Aorta (tissue), 5 donors: ENCODE data around the gene SBF2. TPM values are rescaled to one million over a fixed set of nuclear protein-coding genes. Genes with fewer than 3 reads are reported as not detected.

ENCODE experiments used
- ATAC-seq: fragments of 200-7000 bp; cut with Tn5 transposase; one replicate; pipeline ENCODE4 v1.9.1; 2022; ENCODE audit warnings: moderate library complexity; ENCODE audit not compliant: low FRiP score
- DNase-seq, 2 donors: peaks; one replicate each; pipeline ENCODE4 v3.0.0-alpha.2; 2020
- H3K27ac ChIP-seq, 2 donors: one replicate each; pipeline ENCODE4 v1.5.1; 2013; ENCODE audit warnings: low read length in 2 of 2, mild to moderate bottlenecking in 2 of 2, moderate library complexity in 2 of 2, control low read depth in 1 of 2, inconsistent platforms in 1 of 2, low read depth in 1 of 2
- H3K27me3 ChIP-seq, 2 donors: one replicate each; pipeline ENCODE4 v1.6.1; 2013; ENCODE audit warnings: control low read depth in 1 of 2, low read length in 1 of 2, mild to moderate bottlenecking in 1 of 2, moderate library complexity in 1 of 2; ENCODE audit not compliant: insufficient read depth in 2 of 2, control insufficient read depth in 1 of 2
- H3K36me3 ChIP-seq, 2 donors: one replicate each; pipeline ENCODE4 v1.6.1; 2013; ENCODE audit warnings: control low read depth in 1 of 2, low read length in 1 of 2, mild to moderate bottlenecking in 1 of 2; ENCODE audit not compliant: insufficient read depth in 2 of 2, control insufficient read depth in 1 of 2
- H3K4me1 ChIP-seq, 2 donors: one replicate each; pipeline ENCODE4 v1.6.1; 2013; ENCODE audit warnings: low read length in 2 of 2, control low read depth in 1 of 2, mild to moderate bottlenecking in 1 of 2, moderate library complexity in 1 of 2; ENCODE audit not compliant: insufficient read depth in 2 of 2, control insufficient read depth in 1 of 2
- H3K4me3 ChIP-seq, 2 donors: one replicate each; pipeline ENCODE4 v1.5.1; 2013; ENCODE audit warnings: low read length in 2 of 2, control low read depth in 1 of 2, mild to moderate bottlenecking in 1 of 2
- H3K9me3 ChIP-seq: one replicate; pipeline ENCODE4 v1.6.1; 2013; ENCODE audit warnings: mild to moderate bottlenecking, low read length; ENCODE audit not compliant: control insufficient read depth
- WGBS, 2 donors: extraction: QIAGEN DNeasy Blood & Tissue Kit; methylation state at CpG; one replicate each; pipeline ENCODE4 v1.1.7; 2013; 5-methylcytosine and 5-hydroxymethylcytosine counted together
- intact Hi-C, 2 donors: fragments of 100-400 bp; cut with DNase I; formaldehyde crosslinking; loops; one replicate each; pipeline versions ENCODE4 v1.14.2 to v1.15.0; 2022
- polyA plus RNA-seq, 2 donors: library from polyadenylated mRNA; stranded (reverse); fragments of 200-250 nt; gene quantifications; one replicate each; pipeline ENCODE4 v1.2.3, GENCODE V29; 2013
- total RNA-seq, 2 donors: library from RNA; stranded (reverse); fragmentation: NEBNext Ultra II Directional; extraction: Animal tissue kit (Norgen Biotek cat#: 25700); gene quantifications; one replicate each; pipeline ENCODE4 v1.2.1, GENCODE V29; 2021
- donor health status: healthy with polysubstance abuse.
- donor health status: Bipolar disorder and iron deficiency.
- donor health status: DM: no; HTN: no; CAD: no.
- donor health status: DM: no; HTN: no; CAD: no.
- donor health status: DM: yes; HTN: yes; CAD: no.

The SBF2 gene
- total and polyA plus RNA-seq, 4 donors, result 6.4 to 82.0 (median 47.6) TPM

DNA sequence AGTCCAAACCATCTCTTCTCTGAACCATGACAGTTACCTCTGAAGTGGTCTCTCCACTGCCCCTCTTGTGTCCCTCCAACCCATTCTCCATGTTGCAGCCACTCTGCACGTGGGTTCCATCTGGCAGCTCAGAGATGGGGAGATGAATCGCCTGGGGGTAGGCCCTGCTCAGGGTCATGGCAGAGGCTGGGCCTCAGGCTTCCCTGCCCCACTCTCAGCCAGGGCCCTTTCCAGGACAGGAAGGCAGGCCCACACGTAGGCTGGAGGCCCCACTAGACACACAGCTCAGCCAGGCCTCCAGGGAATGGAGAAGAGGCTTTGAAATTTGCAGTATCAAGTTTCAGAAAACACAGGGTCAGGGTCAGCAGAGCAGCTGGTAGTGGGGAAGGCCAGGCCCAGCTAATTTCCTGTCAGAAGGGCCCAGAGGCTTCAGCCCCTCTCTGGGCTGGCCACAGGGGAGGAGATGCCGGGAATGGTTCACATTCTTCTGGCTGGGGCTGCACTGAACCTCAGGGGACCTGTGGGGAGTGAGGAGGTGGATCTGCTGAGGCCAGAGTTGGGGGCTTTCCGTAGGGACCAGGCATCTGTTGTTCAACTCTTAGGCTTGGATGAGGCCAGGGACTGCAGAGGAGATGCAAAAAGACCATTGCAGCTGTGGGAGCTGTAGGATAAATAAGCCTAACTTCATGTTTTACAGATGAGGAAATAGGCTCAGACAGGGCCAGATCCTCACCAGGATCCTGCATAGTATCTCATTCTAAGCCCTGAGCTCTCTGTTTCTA lies 528.5 kb downstream of the SBF2 start:
- peak in 1 of 2 donors; percentile 62 for DNase-seq
- no peaks in the 10 kb centered on the region for H3K27me3 ChIP-seq
- H3K27ac ChIP-seq, result peak overlapping the region; percentile 24 to 69
- no peak overlapping the region for H3K4me3 ChIP-seq
- ATAC-seq, result peak; percentile 38
- no peaks in the 10 kb centered on the region for H3K9me3 ChIP-seq
- WGBS, 2 donors, result 20 to 33% methylated on average over 5 of the region's 5 CpGs
- H3K4me1 ChIP-seq, result peaks cover 0 to 3% of the 10 kb centered on the region in 2 donors
- H3K36me3 ChIP-seq, result no peaks in the 10 kb centered on the region
- intact Hi-C loops, result loop anchor here in 1 of 2 donors (10.0 kb wide), 1 partner anchor 89 kb away; no protein-coding TSS in a partner anchor

DNA sequence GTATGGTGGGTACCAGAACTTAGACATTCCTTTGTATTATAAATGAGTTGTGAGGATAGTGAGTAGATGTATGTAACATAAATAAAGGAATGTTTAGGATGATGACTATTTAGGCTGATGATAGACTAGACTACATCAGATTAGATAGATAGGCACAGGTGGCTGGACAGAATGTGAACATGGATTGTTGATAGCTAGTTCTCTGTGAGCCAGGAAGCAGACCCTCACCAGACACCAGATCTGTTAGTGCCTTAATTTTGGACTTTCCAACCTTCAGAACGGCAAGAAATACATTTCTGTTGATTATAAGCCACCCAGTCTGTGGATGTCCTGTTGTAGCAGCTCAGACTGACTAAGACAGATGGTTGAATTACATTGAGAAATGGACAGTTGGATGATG lies 530.7 kb downstream of the SBF2 start:
- no peak for ATAC-seq

DNA sequence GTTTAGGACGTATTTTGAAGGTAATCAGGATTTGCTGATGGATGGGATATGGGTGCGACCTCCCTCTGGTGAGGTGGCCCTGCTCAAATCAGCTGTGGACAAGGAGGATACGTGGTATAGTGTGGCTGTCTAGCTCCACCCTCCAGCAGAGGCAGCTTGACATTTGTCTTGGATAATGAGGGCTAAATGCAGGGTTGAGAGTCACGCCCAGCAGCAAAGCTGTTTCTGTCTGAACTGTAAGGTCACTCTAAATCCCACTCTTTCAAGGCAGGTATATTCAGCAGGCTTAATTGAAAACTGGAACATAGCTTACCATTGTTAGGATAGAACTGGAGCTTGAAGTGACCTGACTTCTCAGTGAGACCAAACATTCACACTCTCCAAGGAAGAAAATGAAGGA lies 531.5 kb downstream of the SBF2 start:
- H3K36me3 ChIP-seq, result no peaks in the 10 kb centered on the region
- no peak for DNase-seq
- H3K27me3 ChIP-seq, result no peaks in the 10 kb centered on the region
- 94 to 98% methylated on average over 4 of the region's 4 CpGs for WGBS, 2 donors
- H3K9me3 ChIP-seq, result no peaks in the 10 kb centered on the region
- peaks cover 0 to 3% of the 10 kb centered on the region in 2 donors for H3K4me1 ChIP-seq
- no peak overlapping the region for H3K4me3 ChIP-seq
- no peak overlapping the region for H3K27ac ChIP-seq
- ATAC-seq, result no peak
- intact Hi-C loops, result loop anchor here in 1 of 2 donors (5.0 to 10.0 kb wide), 2 partner anchors 35 to 92 kb away; no protein-coding TSS in a partner anchor

More for the DNA sequence above, 530.7 kb downstream of the SBF2 start:
- Histone ChIP-seq H3K27ac (no peak overlapping the region), H3K4me1 (peaks cover 0 to 3% of the 10 kb centered on the region in 2 donors), H3K4me3 (no peak overlapping the region), H3K27me3 (no peaks in the 10 kb centered on the region), H3K36me3 (no peaks in the 10 kb centered on the region), H3K9me3 (no peaks in the 10 kb centered on the region)
- intact Hi-C loops, result loop anchor here in 1 of 2 donors (5.0 to 10.0 kb wide), 2 partner anchors 34 to 92 kb away; no protein-coding TSS in a partner anchor
- no peak for DNase-seq
- WGBS, 2 donors, result 83 to 95% methylated on average over 1 of the region's 1 CpG

DNA sequence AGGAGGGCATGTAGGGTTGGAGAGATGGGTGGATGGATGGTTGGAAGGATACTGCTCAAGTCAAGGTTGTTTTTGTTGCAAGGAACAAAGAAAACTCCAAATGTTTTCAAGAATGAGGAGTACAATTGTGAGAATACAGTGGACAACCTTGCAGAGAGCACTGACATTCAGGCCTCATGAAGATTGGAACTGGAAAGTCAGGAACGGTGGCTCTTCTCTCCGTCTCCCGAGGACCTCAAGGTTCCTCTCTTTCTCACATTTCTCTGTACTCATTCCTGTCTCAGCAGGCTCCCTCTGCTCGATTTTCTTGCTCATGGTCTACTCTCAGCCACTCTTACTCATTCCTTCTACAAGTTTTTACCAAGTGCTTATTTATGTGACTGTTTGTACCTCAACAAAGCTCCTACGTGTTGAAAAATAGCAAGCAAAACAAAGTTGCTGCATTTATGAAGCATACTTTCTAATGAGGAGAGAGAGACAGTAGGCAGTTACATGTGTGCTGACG lies 532.5 kb downstream of the SBF2 start:
- no peak for ATAC-seq
- Histone ChIP-seq H3K27me3 (no peaks in the 10 kb centered on the region), H3K36me3 (no peaks in the 10 kb centered on the region), H3K4me3 (no peak overlapping the region), H3K4me1 (peaks cover 0 to 3% of the 10 kb centered on the region in 2 donors), H3K9me3 (no peaks in the 10 kb centered on the region), H3K27ac (no peak overlapping the region)
- no peak for DNase-seq
- intact Hi-C loops, result loop anchor here in 1 of 2 donors (5.0 to 10.0 kb wide), 2 partner anchors 36 to 93 kb away; no protein-coding TSS in a partner anchor
- WGBS, 2 donors, result 84 to 86% methylated on average over 6 of the region's 6 CpGs

DNA sequence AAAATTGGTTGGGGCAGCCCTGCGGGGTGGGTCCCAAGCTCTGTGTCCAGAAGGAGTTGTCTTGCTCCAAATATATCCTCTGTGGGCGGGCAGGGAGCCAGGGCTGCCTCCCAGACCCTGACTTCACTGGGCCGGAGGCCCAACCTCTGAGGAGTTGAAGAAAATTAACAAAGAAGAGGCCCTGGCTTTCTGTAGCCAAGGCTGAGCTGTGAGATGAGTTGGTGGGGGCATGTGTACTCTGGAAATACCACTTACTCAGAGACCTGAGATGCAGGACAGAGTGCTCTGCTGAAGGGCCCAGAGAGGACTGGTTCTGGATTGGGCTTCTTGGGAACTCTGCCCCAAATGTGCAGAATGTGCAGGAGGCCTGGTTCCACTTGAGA lies 533.8 kb downstream of the SBF2 start:
- ATAC-seq (peak; percentile 67), DNase-seq (peak; percentile 94 to 97)
- H3K9me3 ChIP-seq, result no peaks in the 10 kb centered on the region
- 4 to 6% methylated on average over 3 of the region's 3 CpGs for WGBS, 2 donors
- H3K27me3 ChIP-seq, result no peaks in the 10 kb centered on the region
- peak overlapping the region; percentile 33 to 70 for H3K27ac ChIP-seq
- no peaks in the 10 kb centered on the region for H3K4me1 ChIP-seq
- H3K36me3 ChIP-seq, result no peaks in the 10 kb centered on the region
- no peak overlapping the region for H3K4me3 ChIP-seq
- intact Hi-C loops, result loop anchor here in 1 of 2 donors (5.0 to 10.0 kb wide), 2 partner anchors 37 to 95 kb away; no protein-coding TSS in a partner anchor

DNA sequence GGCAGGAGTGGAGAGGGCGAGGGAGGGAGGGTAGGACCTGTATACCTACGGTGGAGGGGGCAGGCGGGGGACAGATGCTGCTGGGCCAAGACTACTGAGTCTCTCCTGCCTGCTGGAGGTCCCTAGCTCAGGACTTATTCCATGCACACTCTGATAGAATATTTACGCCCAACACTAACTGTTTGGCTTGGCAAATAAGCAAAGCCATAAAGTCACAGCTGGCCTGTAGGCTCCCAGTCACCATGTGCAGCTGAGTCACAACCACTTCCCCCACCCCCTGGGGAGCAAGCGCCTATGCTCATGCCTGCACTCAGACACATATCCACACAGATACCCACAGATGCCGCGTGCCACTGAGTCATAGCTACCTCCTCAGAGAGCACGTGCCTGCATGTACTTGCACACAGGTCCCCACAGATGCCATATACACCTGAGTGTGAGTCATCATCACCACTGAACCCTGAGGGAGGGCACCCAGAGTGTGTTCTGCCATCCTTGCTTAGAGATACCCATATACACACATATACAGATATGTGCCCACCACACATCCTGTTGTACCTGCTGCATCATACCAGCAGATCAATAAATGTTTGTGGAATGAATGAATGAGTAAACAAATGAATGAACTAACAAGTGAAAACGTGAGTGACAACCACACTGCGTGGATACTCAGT lies 534.4 kb downstream of the SBF2 start:
- peak overlapping the region; percentile 53 to 70 for H3K27ac ChIP-seq
- H3K4me3 ChIP-seq, result no peak overlapping the region
- H3K9me3 ChIP-seq, result no peaks in the 10 kb centered on the region
- intact Hi-C loops, result loop anchor here (2.0 to 10.0 kb wide), 8 partner anchors 38 to 568 kb away; partner anchors contain the start of genes ADM (in 2 of the 2) and SWAP70 (in 1 of the 2)
- ATAC-seq (peak; percentile 87), DNase-seq (peak; percentile 96)
- H3K36me3 ChIP-seq, result no peaks in the 10 kb centered on the region
- no peaks in the 10 kb centered on the region for H3K4me1 ChIP-seq
- H3K27me3 ChIP-seq, result no peaks in the 10 kb centered on the region
- WGBS, 2 donors, result 6 to 7% methylated on average over 10 of the region's 10 CpGs

DNA sequence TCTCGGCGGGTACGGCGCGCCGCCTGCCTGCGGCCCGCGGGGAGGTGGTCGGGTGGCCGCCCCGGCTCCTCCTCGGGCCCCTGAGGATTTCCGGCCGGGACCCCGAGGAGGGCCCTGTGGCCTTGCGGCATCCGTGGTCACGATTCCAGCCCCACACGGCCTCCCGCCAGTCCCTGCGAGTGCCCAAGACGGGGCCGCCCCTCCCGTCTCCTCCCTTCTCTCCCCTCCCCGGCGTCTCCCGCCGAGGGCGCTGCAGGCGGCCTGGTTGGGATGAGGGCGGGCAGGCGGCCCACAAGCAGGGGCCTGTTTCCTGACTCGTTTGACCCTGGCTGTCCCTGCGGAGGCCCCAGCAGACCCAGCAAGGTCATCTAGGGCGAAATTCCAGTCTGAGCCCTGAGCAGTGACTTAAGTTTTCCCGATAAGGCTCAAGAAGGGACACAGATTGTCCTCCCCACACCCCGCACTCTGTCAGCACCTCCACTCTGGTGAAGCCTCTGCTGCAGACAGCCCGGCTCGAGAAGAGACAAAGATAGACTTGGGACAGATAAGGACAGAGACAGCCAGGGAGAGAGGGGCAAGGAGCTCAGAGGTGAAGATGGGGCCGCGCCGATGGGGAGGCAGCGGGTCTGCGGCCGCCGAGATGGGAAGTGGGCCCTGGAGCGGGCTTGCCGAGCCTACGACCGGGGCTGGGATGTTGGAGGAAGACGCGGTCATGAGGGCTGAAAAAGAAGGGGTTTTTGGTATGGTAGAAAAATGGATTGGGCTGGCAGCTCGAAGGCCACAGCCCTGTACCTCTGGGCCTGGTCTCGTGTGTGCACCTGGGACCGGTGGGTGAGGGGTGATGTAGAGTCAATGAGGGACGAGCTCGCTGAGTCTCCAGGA lies 535.1 kb downstream of the SBF2 start:
- DNase-seq (peak; percentile 88 to 92), ATAC-seq (peak; percentile 84)
- 6 to 7% methylated on average over 45 to 58 of the region's 58 CpGs for WGBS, 2 donors
- no peaks in the 10 kb centered on the region for H3K27me3 ChIP-seq
- H3K4me3 ChIP-seq, result peak overlapping the region; percentile 17 to 31
- H3K36me3 ChIP-seq, result no peaks in the 10 kb centered on the region
- H3K4me1 ChIP-seq, result no peaks in the 10 kb centered on the region
- H3K9me3 ChIP-seq, result no peaks in the 10 kb centered on the region
- intact Hi-C loops, result loop anchor here (1.0 to 5.0 kb wide), 7 partner anchors 97 to 568 kb away; partner anchors contain the start of genes ADM (in 2 of the 2) and SWAP70 (in 1 of the 2)
- H3K27ac ChIP-seq, result peak overlapping the region; percentile 44 to 56
